Ramos (cell line): Measurements from ENCODE around the gene SPATA20.

Experiments
- in situ Hi-C: fragments of 300-500 bp; cut with MboI; formaldehyde crosslinking; loops from one replicate; pipeline ENCODE4 v1.14.3; 2022; ENCODE audit warnings: low sequenced_read_pairs; ENCODE audit not compliant: unreplicated experiment

The SPATA20 gene

DNA sequence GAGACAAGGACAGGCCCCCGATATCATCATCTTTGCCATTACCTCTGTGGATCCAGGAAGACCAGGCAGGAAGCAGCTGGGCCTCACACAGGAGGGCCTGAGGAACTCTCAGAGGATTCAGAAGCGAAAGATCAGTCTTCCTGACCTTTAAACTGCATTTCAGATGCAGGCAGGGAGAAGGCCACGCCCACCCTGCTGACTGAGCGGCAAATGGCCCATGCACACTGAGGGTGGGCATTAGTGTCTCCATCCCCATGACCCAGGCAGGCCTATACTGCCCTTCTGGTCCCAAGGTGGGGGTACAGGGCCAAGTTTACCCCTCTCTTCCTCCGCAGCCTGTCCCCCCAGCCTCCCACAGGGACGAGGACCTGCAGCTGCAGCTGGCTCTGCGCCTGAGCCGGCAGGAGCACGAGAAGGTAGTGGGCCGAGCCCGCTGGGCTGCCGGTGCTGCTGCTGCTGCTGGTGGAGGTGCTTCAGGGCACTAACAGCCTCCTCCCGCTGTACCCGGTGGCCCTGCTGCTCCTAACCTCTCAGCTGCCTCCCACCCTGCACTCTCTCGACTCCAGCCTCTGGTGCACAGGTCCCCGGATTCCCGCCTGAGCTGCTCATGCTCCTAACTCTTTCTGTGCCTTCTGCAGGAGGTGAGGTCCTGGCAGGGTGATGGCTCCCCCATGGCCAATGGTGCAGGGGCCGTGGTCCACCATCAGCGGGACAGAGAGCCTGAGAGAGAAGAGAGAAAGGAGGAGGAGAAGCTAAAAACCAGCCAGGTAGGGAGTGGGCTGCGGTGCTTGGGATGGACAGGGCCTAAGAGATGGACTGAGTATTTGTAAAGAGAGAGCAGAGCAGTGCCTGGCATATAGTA lies 8.2 kb upstream of the SPATA20 start:
- in situ Hi-C loops, result no loop called here

DNA sequence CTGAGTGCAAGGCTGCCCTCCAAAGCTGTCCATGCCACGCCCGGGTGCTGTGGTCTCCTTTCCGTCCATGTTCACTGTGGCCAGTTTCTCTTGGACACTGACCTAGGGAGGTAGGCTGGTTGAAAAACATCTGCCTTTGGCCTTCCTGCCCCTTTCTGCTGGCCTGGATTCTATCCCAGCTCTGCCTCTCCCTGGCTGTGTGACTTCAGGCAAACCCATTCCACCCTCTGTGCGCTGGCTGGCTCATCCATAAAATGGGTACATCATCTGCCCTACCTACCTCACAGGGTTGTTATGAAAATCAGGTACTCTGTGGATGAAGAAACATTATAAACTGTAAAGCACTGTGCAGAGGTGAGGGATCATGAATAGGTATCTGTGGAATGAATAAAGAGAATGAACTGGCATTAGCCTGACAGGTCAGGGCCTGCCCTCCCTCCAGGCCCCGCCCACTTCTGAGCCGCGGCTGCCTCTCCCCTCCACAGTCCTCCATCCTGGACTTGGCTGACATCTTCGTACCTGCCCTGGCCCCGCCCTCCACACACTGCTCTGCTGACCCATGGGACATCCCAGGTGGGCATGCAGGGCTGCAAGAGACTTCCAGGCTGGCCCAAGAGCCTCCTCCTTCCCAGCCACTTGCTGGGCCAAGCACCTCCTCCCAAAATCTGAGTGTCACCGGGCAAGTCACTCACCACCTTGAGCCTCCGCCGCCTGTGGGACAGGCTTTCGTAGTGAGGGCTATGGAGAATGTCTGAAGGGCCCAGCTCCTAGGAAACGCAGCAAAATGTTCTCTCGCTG lies 7.0 kb upstream of the SPATA20 start:
- in situ Hi-C loops, result loop anchor here (10.0 kb wide), 1 partner anchor 415 kb away; no protein-coding TSS in a partner anchor

DNA sequence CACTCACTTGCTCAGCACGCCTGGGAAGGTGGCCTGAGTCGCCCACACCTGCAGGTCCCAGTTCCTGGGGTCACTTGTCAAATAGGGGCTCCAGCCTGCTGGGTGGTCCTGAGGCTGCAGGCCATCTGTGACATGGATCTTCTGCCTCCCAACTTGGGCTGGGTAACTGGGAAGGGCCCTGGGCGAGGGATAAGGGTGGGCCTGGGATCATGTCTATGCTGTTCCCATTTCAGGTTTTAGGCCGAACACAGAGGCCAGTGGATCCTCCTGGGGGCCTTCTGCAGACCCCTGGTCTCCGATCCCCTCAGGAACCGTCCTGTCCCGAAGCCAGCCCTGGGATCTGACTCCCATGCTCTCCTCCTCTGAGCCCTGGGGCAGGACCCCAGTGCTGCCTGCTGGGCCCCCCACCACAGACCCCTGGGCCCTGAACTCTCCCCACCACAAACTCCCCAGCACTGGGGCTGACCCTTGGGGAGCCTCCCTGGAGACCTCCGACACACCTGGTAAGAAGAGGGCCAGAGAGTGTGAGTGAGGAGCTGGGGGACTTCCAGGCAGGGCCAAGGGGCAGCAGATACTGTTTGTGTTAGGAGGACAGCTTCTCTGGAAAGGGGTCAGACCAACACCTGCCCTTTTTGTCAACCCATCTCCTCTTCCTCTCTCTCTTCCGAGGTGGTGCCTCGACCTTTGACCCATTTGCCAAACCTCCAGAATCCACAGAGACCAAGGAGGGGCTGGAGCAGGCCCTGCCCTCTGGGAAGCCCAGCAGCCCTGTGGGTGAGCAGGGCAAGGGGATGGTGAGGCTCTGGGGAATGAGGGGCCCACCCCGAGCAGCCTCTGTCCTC lies 6.2 kb upstream of the SPATA20 start:
- in situ Hi-C loops, result loop anchor here (10.0 kb wide), 1 partner anchor 414 kb away; no protein-coding TSS in a partner anchor

DNA sequence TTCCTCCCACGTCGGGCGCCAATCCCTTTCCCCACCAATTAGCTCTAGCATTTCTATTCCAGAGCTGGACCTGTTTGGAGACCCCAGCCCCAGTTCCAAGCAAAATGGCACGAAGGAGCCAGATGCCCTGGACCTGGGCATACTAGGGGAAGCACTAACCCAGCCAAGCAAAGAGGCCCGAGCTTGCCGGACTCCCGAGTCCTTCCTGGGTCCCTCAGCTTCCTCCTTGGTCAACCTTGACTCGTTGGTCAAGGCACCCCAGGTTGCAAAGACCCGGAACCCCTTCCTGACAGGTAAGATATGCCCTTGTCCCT lies 5.6 kb upstream of the SPATA20 start:
- in situ Hi-C loops, result loop anchor here (10.0 kb wide), 1 partner anchor 413 kb away; no protein-coding TSS in a partner anchor

DNA sequence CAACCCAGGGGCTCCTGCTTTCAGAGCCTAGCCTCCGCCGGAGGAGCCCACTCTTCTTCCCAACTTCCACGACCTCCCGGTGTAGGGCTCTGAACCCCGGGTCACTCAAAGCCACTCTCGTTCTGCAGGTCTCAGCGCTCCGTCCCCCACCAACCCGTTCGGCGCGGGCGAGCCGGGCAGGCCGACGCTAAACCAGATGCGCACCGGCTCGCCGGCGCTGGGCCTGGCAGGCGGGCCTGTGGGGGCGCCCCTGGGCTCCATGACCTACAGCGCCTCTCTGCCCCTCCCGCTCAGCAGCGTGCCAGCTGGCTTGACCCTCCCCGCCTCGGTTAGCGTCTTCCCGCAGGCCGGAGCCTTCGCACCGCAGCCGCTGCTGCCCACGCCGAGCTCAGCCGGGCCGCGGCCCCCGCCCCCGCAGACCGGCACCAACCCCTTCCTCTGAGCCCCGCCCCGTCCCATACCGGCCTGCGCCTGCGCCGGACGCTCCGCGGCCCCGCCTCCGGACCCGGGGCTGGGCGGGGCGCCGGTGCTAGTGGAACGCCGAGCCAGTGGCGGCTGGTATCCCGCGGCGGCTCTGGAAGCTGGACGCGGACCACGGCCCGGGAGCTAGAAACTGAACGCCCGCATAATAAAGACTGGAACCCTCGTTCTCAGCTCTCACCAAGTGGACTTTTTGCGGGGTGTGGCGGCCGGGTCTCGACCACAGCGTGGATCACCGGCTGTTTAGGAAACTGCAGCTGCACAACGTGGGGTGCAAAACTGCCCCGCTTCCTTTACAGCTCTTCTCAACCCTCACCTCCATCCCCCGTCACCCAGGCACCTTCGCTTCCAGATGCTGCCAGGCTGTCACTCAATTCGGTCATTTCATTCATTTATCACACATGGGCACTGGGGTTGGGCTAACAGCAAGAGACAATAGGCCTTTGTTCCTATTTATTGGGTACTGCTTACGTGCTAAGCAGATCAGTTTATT lies 5.0 kb upstream of the SPATA20 start:
- in situ Hi-C loops, result loop anchor here (10.0 kb wide), 1 partner anchor 413 kb away; no protein-coding TSS in a partner anchor

DNA sequence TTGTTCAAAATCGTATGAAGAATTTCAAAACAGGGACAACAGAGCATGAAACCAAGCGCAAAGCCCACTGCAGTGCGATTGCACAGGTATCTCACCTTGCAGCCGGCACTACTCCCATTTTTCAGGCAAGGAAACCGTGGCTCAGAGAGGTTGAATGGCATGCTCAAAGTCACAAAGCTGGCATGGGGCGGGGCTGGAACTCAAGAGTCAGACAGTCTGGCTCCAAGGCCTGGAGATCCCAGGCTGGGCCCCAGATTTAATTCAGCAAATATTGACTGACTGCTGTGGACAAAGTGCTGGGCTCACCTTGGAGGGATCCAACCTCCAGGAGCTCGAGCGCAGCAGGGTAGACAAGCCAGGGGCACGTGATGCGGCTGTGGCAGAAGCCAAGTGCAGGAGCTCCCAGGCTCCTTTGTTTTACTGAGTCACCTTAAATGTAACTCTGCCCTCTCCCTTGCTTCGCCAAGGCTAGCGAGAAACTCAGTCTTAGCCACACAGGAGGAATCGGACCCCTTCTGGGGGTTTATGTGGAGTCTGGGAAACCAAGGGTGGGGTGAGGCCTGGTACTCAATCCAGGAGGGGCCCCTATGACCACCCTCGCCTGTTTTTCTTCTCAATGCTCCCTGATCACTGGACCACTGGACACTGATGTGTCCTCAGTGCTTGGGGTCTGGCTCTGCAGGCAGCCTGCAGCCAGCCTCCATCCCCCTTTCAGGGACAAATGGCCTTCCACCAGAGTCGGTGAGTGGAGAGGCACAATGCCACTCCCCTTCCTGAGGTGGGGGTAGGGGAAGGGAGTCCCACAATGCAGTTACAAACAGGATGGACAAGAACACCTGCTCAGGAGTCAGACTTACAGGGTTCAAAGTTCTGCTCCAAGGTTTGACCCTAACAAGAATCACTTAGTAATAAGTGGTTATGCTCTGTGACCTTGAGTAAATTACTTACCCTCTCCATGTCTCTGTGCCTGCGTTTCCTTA lies 3.9 kb upstream of the SPATA20 start:
- in situ Hi-C loops, result loop anchor here (10.0 kb wide), 1 partner anchor 412 kb away; no protein-coding TSS in a partner anchor

DNA sequence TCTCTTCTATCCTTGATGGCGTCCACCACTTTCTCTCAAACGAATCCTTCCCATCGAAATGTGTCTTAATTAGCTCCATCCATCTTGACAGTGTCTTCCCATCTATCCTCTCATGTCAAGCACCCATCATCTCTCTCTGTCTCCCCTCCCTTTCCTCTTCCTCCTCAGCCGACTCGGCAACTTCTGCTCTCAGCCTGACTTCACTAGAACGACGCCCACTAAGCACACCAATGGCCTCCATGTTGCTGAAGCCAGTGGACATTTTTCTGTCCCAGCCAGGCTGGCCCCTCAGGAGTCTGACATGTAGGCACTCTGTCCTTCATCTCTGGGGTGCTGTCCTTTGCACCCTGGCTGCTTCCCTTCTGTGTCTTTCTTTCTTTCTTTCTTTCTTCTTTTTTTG lies 2.5 kb upstream of the SPATA20 start:
- in situ Hi-C loops, result loop anchor here (10.0 kb wide), 1 partner anchor 410 kb away; no protein-coding TSS in a partner anchor

DNA sequence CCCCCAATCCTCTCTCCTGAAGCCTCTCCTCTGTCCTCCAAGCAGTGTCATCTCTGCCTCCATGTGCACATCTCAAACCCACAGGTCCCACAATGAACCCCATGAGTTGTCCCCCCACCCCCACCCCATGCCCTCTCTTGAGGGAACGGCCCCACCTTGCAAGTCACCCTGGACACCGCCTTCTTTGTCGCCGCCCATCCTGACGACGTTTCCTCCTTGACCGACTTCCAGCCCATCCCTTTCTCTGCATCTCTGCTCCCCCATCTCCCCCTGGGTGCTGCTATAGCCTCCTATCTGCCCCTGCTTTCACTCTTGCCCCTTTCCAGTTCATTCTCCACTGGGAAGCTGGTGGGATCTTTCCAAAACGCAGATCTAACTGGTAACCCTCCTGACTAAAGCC lies 1.7 kb upstream of the SPATA20 start:
- in situ Hi-C loops, result loop anchor here (5.0 to 10.0 kb wide), 2 partner anchors 82 to 409 kb away; no protein-coding TSS in a partner anchor

DNA sequence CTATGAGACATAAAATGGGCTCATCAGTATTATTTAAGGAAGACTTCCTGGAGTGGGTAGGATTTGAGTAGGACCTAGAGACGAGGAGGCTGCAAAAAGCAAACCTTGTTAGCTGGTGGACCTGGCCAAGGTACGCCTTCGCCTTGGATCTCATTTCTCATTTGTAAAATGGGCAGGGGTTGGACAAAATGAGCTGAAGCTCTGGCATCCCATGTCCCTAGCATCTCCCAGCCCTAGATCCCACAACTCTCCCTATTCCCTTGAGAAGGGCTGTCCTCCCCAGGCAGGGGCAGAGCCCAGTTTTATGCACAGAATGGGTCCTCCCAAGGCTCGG lies 306 bp upstream of the SPATA20 start:
- in situ Hi-C loops, result loop anchor here (5.0 to 10.0 kb wide), 2 partner anchors 81 to 408 kb away; no protein-coding TSS in a partner anchor

DNA sequence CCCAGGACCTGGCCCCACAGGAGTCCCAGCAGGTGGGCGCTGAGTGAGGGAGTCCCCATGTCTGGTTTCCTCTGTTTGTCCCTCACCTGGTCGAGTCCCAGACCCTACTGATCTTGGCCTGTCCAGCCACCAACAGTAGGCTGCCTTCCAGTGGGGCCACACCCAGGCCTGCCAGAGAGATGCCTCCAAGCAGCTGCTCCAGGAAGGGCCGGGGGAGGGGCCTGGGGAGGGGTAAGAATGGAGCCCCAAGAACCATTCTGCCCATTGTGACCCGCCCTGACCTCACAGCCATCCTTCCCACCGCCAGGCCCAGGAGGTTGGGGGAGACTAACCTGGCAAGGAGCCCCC lies 736 bp downstream of the SPATA20 start:
- in situ Hi-C loops, result loop anchor here (5.0 to 10.0 kb wide), 2 partner anchors 80 to 407 kb away; no protein-coding TSS in a partner anchor

DNA sequence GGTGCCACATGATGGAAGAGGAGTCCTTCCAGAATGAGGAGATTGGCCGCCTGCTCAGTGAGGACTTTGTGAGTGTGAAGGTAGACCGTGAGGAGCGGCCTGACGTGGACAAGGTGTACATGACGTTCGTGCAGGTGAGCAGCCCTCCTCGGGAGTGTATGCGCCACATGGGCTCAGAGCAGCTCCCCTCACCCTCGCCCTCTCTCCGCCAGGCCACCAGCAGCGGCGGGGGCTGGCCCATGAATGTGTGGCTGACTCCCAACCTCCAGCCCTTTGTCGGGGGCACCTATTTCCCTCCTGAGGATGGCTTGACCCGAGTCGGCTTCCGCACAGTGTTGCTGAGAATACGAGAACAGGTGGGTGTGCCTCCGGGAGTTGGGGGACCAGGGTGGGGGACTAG lies 1.9 kb downstream of the SPATA20 start:
- in situ Hi-C loops, result loop anchor here (5.0 to 10.0 kb wide), 2 partner anchors 78 to 406 kb away; no protein-coding TSS in a partner anchor

DNA sequence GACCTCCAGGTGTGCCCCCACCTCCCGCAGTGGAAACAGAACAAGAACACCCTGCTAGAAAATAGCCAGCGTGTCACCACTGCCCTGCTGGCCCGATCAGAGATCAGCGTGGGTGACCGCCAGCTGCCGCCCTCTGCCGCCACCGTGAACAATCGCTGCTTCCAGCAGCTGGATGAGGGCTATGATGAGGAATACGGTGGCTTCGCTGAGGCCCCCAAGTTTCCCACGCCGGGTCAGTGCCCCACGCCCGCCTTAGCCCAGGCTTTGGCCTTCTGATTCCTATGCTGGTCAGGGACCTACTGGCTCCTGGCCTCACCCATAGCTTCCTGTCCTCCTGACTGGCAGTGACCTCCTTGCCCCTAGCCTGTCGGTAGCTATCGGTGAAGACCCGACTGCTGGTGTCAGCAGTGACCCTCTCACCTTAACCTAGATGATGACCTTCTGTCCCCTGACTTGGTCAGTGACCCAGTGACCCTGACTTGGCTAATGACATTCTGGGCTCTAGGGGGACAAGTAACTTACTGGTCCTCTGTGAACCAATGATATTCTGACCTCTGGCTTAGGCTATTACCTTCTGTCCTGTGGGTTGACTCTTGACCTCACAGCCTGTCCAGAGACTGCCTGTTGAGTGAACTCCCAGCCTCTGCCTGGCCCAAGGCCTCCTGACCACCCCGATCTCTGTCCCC lies 2.4 kb downstream of the SPATA20 start:
- in situ Hi-C loops, result loop anchor here (5.0 to 10.0 kb wide), 2 partner anchors 78 to 405 kb away; no protein-coding TSS in a partner anchor

DNA sequence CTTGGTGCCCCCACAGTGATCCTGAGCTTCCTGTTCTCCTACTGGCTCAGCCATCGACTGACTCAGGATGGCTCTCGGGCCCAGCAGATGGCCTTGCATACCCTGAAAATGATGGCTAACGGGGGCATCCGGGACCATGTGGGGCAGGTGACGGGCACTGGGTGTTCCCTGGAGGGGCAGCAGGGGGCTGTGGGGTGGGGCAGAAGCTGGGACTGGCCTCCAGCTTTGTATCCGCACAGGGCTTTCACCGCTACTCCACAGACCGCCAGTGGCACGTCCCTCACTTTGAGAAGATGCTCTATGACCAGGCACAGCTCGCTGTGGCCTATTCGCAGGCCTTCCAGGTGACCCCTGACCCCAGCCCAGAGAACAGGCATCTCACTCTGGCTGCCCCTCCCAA lies 3.0 kb downstream of the SPATA20 start:
- in situ Hi-C loops, result loop anchor here (5.0 to 10.0 kb wide), 2 partner anchors 77 to 405 kb away; no protein-coding TSS in a partner anchor

DNA sequence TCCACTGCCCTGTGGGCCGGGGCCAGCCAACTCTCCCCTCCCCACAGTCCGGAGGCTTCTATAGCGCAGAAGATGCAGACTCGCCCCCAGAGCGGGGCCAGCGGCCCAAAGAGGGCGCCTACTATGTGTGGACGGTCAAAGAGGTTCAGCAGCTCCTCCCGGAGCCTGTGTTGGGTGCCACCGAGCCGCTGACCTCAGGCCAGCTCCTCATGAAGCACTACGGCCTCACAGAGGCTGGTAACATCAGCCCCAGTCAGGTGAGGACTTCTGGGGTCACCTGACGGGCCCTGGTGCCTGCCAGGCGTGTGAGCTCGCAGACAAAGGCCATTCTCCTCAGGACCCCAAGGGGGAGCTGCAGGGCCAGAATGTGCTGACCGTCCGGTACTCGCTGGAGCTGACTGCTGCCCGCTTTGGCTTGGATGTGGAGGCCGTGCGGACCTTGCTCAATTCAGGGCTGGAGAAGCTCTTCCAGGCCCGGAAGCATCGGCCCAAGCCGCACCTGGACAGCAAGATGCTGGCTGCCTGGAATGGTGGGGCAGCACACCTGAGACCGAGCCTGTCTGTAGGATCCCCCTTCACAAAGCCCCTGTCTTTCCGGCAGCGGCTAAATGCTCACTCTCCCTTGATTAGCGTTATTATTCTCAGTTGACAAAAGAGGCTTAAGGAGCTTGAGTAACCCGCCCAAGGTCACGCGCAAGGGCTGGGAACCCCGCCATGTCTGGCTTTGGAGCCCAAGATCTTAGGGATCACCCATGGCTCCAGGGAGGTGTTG lies 3.9 kb downstream of the SPATA20 start:
- in situ Hi-C loops, result no loop called here

DNA sequence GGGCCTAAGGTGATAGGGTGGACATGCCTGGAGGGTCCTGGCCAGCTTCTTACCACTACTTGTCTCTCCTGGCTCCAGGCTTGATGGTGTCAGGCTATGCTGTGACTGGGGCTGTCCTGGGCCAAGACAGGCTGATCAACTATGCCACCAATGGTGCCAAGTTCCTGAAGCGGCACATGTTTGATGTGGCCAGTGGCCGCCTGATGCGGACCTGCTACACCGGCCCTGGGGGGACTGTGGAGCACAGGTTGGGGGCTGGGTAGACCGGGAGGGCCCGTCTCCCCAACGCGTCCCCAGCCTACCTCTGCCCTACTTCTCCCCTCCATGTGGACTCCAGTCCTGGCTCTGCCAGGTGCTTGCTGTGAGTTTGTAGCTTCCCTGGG lies 4.5 kb downstream of the SPATA20 start:
- in situ Hi-C loops, result no loop called here

DNA sequence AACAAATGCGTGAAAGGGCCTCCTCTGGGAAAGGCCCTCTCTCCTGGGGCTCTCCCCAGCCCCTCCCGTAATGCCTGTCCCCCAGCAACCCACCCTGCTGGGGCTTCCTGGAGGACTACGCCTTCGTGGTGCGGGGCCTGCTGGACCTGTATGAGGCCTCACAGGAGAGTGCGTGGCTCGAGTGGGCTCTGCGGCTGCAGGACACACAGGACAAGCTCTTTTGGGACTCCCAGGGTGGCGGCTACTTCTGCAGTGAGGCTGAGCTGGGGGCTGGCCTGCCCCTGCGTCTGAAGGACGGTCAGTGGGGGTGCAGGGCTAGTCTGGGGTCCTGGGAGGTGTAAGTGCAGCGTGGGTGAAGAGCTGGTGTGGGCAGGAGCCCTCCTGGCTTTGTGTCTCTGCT lies 4.9 kb downstream of the SPATA20 start:
- in situ Hi-C loops, result no loop called here
